Nephron progenitor cell (in vitro differentiated cells): ENCODE results near the gene DLGAP3.

Experiments used
- DNase-seq: peaks from one replicate; pipeline ENCODE4 v3.0.0; 2021
- H3K27ac Mint-ChIP-seq: 2 replicates; pipeline ENCODE4 v1.8.0; 2021; ENCODE audit warnings: mild to moderate bottlenecking, moderate library complexity, mixed read lengths
- H3K27me3 Mint-ChIP-seq: 2 replicates; pipeline ENCODE4 v1.8.0; 2021; ENCODE audit warnings: mild to moderate bottlenecking, low read depth, mixed read lengths; ENCODE audit not compliant: poor library complexity
- H3K36me3 Mint-ChIP-seq: 2 replicates; pipeline ENCODE4 v1.8.0; 2021; ENCODE audit warnings: low read depth, mixed read lengths
- H3K4me1 Mint-ChIP-seq: 2 replicates; pipeline ENCODE4 v1.8.0; 2021; ENCODE audit warnings: mixed read lengths
- H3K4me3 Mint-ChIP-seq: 2 replicates; pipeline ENCODE4 v1.8.0; 2021; ENCODE audit warnings: mild to moderate bottlenecking, moderate library complexity, mixed read lengths
- H3K9me3 Mint-ChIP-seq: 2 replicates; pipeline ENCODE4 v1.8.0; 2021; ENCODE audit warnings: mild to moderate bottlenecking, moderate library complexity, mixed read lengths
- CTCF ChIP-seq: fragments of 200-600 bp; sonication (generic); IDR thresholded peaks from 2 replicates; pipeline ENCODE4 v1.5.0; 2021; ENCODE audit warnings: antibody characterized with exemption

Gene DLGAP3

GRCh38 chr1:34910425-34910824, 19.0 kb downstream of the DLGAP3 start:
- no peak overlapping the region for H3K27ac Mint-ChIP-seq
- H3K4me1 Mint-ChIP-seq: no peaks in the 10 kb centered on the region
- H3K9me3 Mint-ChIP-seq: no peaks in the 10 kb centered on the region
- no peaks in the 10 kb centered on the region for H3K36me3 Mint-ChIP-seq
- no peak for DNase-seq
- H3K4me3 Mint-ChIP-seq: no peak overlapping the region
- H3K27me3 Mint-ChIP-seq: peaks cover 39% of the 10 kb centered on the region
- no peak for TF ChIP-seq CTCF

GRCh38 chr1:34908369-34908768, 21.1 kb downstream of the DLGAP3 start:
- DNase-seq: no peak
- H3K9me3 Mint-ChIP-seq: no peaks in the 10 kb centered on the region
- no peak overlapping the region for H3K27ac Mint-ChIP-seq
- no peak for TF ChIP-seq CTCF
- no peaks in the 10 kb centered on the region for H3K36me3 Mint-ChIP-seq
- H3K4me1 Mint-ChIP-seq: no peaks in the 10 kb centered on the region
- H3K4me3 Mint-ChIP-seq: no peak overlapping the region
- peaks cover 25% of the 10 kb centered on the region for H3K27me3 Mint-ChIP-seq

GRCh38 chr1:34907487-34908090, 21.9 kb downstream of the DLGAP3 start:
- Mint-ChIP-seq H3K27ac (no peak overlapping the region), H3K4me1 (no peaks in the 10 kb centered on the region), H3K27me3 (peaks cover 25% of the 10 kb centered on the region), H3K4me3 (no peak overlapping the region), H3K9me3 (no peaks in the 10 kb centered on the region), H3K36me3 (no peaks in the 10 kb centered on the region)
- DNase-seq: peak; percentile 39
- no peak for TF ChIP-seq CTCF

GRCh38 chr1:34906756-34907155, 22.7 kb downstream of the DLGAP3 start:
- H3K36me3 Mint-ChIP-seq: no peaks in the 10 kb centered on the region
- H3K4me3 Mint-ChIP-seq: no peak overlapping the region
- TF ChIP-seq CTCF: no peak
- no peaks in the 10 kb centered on the region for H3K9me3 Mint-ChIP-seq
- no peaks in the 10 kb centered on the region for H3K4me1 Mint-ChIP-seq
- H3K27me3 Mint-ChIP-seq: peaks cover 32% of the 10 kb centered on the region
- H3K27ac Mint-ChIP-seq: no peak overlapping the region
- DNase-seq: no peak

GRCh38 chr1:34906222-34906621, 23.2 kb downstream of the DLGAP3 start:
- Mint-ChIP-seq H3K27me3 (peaks cover 32% of the 10 kb centered on the region), H3K27ac (no peak overlapping the region)

More at GRCh38 chr1:34906222-34906621, 23.2 kb downstream of the DLGAP3 start:
- Mint-ChIP-seq H3K4me3 (no peak overlapping the region), H3K4me1 (no peaks in the 10 kb centered on the region), H3K9me3 (no peaks in the 10 kb centered on the region), H3K36me3 (no peaks in the 10 kb centered on the region)
- no peak for TF ChIP-seq CTCF
- no peak for DNase-seq
